K562 (cell line): ENCODE results near the gene CRTC3. TPM values are rescaled to one million over a fixed set of nuclear protein-coding genes. Genes with fewer than 3 reads are reported as not detected.

ENCODE experiments used
- ARID2 ChIP-seq: fragments of 450-650 bp; IDR thresholded peaks from 2 replicates; pipeline ENCODE4 v1.6.1; 2017; ENCODE audit warnings: antibody characterized with exemption, mild to moderate bottlenecking
- BRD9 ChIP-seq: fragments of 450-650 bp; IDR thresholded peaks from 2 replicates; pipeline ENCODE4 v1.6.1; 2018; ENCODE audit warnings: low read depth; ENCODE audit not compliant: partially characterized antibody
- CHAMP1 ChIP-seq: fragments of 450-650 bp; IDR thresholded peaks from 2 replicates; pipeline ENCODE4 v1.6.1; 2016; ENCODE audit warnings: mild to moderate bottlenecking
- CSDE1 ChIP-seq, 2 experiments: fragments of 450-650 bp; IDR thresholded peaks; 2 replicates each; pipeline ENCODE4 v1.6.1; 2016; ENCODE audit warnings: mild to moderate bottlenecking in 1 of 2
- CTBP1 ChIP-seq: fragments of 450-650 bp; IDR thresholded peaks from 2 replicates; pipeline ENCODE4 v1.6.1; 2016; ENCODE audit warnings: borderline replicate concordance
- DNMT1 ChIP-seq: fragments of 450-650 bp; IDR thresholded peaks from 2 replicates; pipeline ENCODE4 v1.6.1; 2016; ENCODE audit warnings: antibody characterized with exemption, mild to moderate bottlenecking
- E2F1 ChIP-seq: sonication (generic); formaldehyde crosslinking; IDR thresholded peaks from 2 replicates; pipeline ENCODE4 v1.8.1; 2023; ENCODE audit warnings: mild to moderate bottlenecking, missing genetic modification reagents, moderate library complexity
- EZH2 ChIP-seq: IDR thresholded peaks from 2 replicates; pipeline ENCODE4 v1.6.1; 2012; ENCODE audit warnings: low read depth, mild to moderate bottlenecking, inconsistent platforms, low read length, borderline replicate concordance
- GABPB2 ChIP-seq: fragments of 250-450 bp; sonication (Bioruptor Pico); conservative IDR thresholded peaks from 2 replicates; pipeline ENCODE4 v1.5.1; 2021; ENCODE audit warnings: mild to moderate bottlenecking
- HEY1 ChIP-seq: fragments of 250-450 bp; sonication (Bioruptor Pico); IDR thresholded peaks from 2 replicates; pipeline ENCODE4 v1.5.0; 2020; ENCODE audit warnings: mild to moderate bottlenecking, moderate library complexity, borderline replicate concordance
- HMGXB4 ChIP-seq: sonication (generic); formaldehyde crosslinking; IDR thresholded peaks from 2 replicates; pipeline ENCODE4 v1.8.1; 2023; ENCODE audit warnings: mild to moderate bottlenecking, missing genetic modification reagents
- MTA1 ChIP-seq: fragments of 450-650 bp; IDR thresholded peaks from 2 replicates; pipeline ENCODE4 v1.6.1; 2017; ENCODE audit warnings: borderline replicate concordance
- NCOA1 ChIP-seq: fragments of 450-650 bp; IDR thresholded peaks from 2 replicates; pipeline ENCODE4 v1.6.1; 2016; ENCODE audit warnings: low read depth
- NEUROD1 ChIP-seq: fragments of 150-350 bp; IDR thresholded peaks from 2 replicates; pipeline ENCODE4 v1.6.1; 2014; ENCODE audit warnings: borderline replicate concordance, low read length, low read depth; ENCODE audit not compliant: partially characterized antibody
- NR2C1 ChIP-seq, 2 experiments: fragments of 450-650 bp; IDR thresholded peaks; 2 replicates each; pipeline ENCODE4 v1.6.1; 2017; ENCODE audit warnings: mild to moderate bottlenecking in 2 of 2, antibody characterized with exemption in 1 of 2, inconsistent platforms in 1 of 2, missing compliant biosample characterization in 1 of 2, missing genetic modification characterization in 1 of 2
- POLR2B ChIP-seq: fragments of 450-650 bp; IDR thresholded peaks from 2 replicates; pipeline ENCODE4 v1.6.1; 2018; ENCODE audit warnings: low read depth; ENCODE audit not compliant: partially characterized antibody
- RBM34 ChIP-seq: fragments of 200-400 bp; formaldehyde crosslinking; IDR thresholded peaks from 2 replicates; pipeline ENCODE4 v1.6.1; 2018; ENCODE audit warnings: low read length, borderline replicate concordance; ENCODE audit not compliant: insufficient read depth
- TSC22D4 ChIP-seq: fragments of 450-650 bp; IDR thresholded peaks from 2 replicates; pipeline ENCODE4 v1.6.1; 2016; ENCODE audit warnings: missing genetic modification characterization, missing biosample characterization, control low read depth
- UBTF ChIP-seq, 2 experiments: IDR thresholded peaks; 2 replicates each; pipeline ENCODE4 v1.6.1; 2012; ENCODE audit warnings: improper control_type of control experiment in 2 of 2, low read depth in 2 of 2, low read length in 2 of 2, borderline replicate concordance in 1 of 2
- ZNF232 ChIP-seq: sonication (generic); formaldehyde crosslinking; IDR thresholded peaks from 2 replicates; pipeline ENCODE4 v1.8.0; 2022; ENCODE audit warnings: mild to moderate bottlenecking, missing genetic modification reagents
- ZNF282 ChIP-seq: sonication (generic); formaldehyde crosslinking; IDR thresholded peaks from 2 replicates; pipeline ENCODE4 v1.8.1; 2023; ENCODE audit warnings: missing genetic modification reagents
- polyA plus RNA-seq, 8 experiments: library from polyadenylated mRNA; depleted of rRNA in 4 of 8; stranded (reverse) in 5 of 8; unstranded in 3 of 8; fragments of >200 nt; fragmentation: Nextera tagmentation in 2 of 8; fragmentation: Illumina TruSeq in 1 of 8; extraction: Ambion mirVana in 2 of 8; extraction: Trizol in 1 of 8; gene quantifications; 2 replicates each; pipeline versions ENCODE4 v1.2.1 to v1.2.3, GENCODE V29; 2011 to 2014; ENCODE audit warnings: inconsistent platforms in 1 of 8, missing spikeins in 1 of 8
- total RNA-seq, 7 experiments: library from RNA; depleted of rRNA in 6 of 7; stranded (reverse); fragments of >200 nt in 6 of 7; fragmentation: Illumina TruSeq in 2 of 7; extraction: Trizol in 2 of 7; gene quantifications; 2 replicates each; pipeline versions ENCODE4 v1.2.1 to v1.2.3, GENCODE V29; 2011 to 2021; ENCODE audit warnings: low replicate concordance in 1 of 7

CRTC3 gene
- total and polyA plus RNA-seq, 9 of the 15 experiments (the other 6 are each of a cell fraction or from before 2014, with no cell fraction given): 1.2 to 19.0 (median 11.6) TPM

- TF ChIP-seq E2F1 (CRISPR knock-in tag): no peak
- no peak for TF ChIP-seq ZNF282
- TF ChIP-seq ARID2: no peak
- TF ChIP-seq DNMT1: no peak
- no peak for TF ChIP-seq HMGXB4 (CRISPR knock-in tag)
- TF ChIP-seq POLR2B: no peak
- TF ChIP-seq TSC22D4 (tag): no peak
- TF ChIP-seq CSDE1 (IDR thresholded peaks at IDR 0.05): no peak
- TF ChIP-seq CTBP1: peak; percentile 88
- no peak for TF ChIP-seq EZH2
- peak in 1 of 2 experiments; percentile 47; a peak in 1 of 4 replicates for TF ChIP-seq UBTF (IDR thresholded peaks at IDR 0.05; ENCODE audit: borderline replicate concordance in 1 of 2, low read depth in 2 of 2, low read length in 2 of 2)
- no peak for TF ChIP-seq NCOA1
- TF ChIP-seq GABPB2 (CRISPR knock-in tag): no peak
- TF ChIP-seq HEY1 (CRISPR knock-in tag): no peak
- no peak; the same call in 1 of the 2 replicates for TF ChIP-seq NR2C1 (IDR thresholded peaks at IDR 0.05)
- no peak for TF ChIP-seq NR2C1 (tag; IDR thresholded peaks at IDR 0.05)
- TF ChIP-seq MTA1: no peak
- peak; percentile 58 for TF ChIP-seq BRD9
- TF ChIP-seq RBM34: no peak
- peak; percentile 10 for TF ChIP-seq NEUROD1
- TF ChIP-seq ZNF232 (CRISPR knock-in tag): no peak
- TF ChIP-seq CHAMP1: no peak
These were observed 68.4 kb downstream of the CRTC3 start (continued) for GRCh38 chr15:90598031-90598577.
